CD14-positive monocyte (primary cell): Measurements from ENCODE around the gene PIP5K1A. TPM values are rescaled to one million over a fixed set of nuclear protein-coding genes. Genes with fewer than 3 reads are reported as not detected.

ENCODE experiments used
- DNase-seq, 3 donors: peaks; one replicate each; pipeline ENCODE4 v3.0.0-alpha.2; 2011 to 2022
- H2AFZ ChIP-seq: 2 replicates; pipeline ENCODE4 v1.6.0; 2012; ENCODE audit warnings: mild to moderate bottlenecking, low read depth, low read length, inconsistent platforms; ENCODE audit not compliant: insufficient read depth, poor library complexity, severe bottlenecking
- H3K27ac ChIP-seq, 2 donors: 1 replicate in 1 of 2; 2 replicates in 1 of 2; pipeline ENCODE4 v1.5.1; 2012 to 2013; ENCODE audit warnings: low read length in 2 of 2, control low read depth in 1 of 2, inconsistent platforms in 1 of 2, low read depth in 1 of 2, mild to moderate bottlenecking in 1 of 2
- H3K27me3 ChIP-seq, 2 donors: one replicate each; pipeline versions ENCODE4 v1.6.0 to v1.6.1; 2011 to 2013; ENCODE audit warnings: low read length in 2 of 2; ENCODE audit not compliant: control insufficient read depth in 2 of 2, insufficient read depth in 2 of 2
- H3K36me3 ChIP-seq, 2 donors: replicated peaks in 1 of 2; 1 replicate in 1 of 2; 2 replicates in 1 of 2; pipeline versions ENCODE4 v1.5.1 to v1.6.1; 2012 to 2013; ENCODE audit warnings: low read length in 2 of 2, control low read depth in 1 of 2, inconsistent platforms in 1 of 2, mild to moderate bottlenecking in 1 of 2; ENCODE audit not compliant: insufficient read depth in 2 of 2, control insufficient read depth in 1 of 2
- H3K4me1 ChIP-seq, 2 donors: 1 replicate in 1 of 2; 2 replicates in 1 of 2; pipeline versions ENCODE4 v1.5.1 to v1.6.1; 2012 to 2013; ENCODE audit warnings: low read length in 2 of 2, control low read depth in 1 of 2, inconsistent platforms in 1 of 2, mild to moderate bottlenecking in 1 of 2, moderate library complexity in 1 of 2; ENCODE audit not compliant: insufficient read depth in 2 of 2, control insufficient read depth in 1 of 2
- H3K4me2 ChIP-seq: replicated peaks from 2 replicates; pipeline ENCODE3; 2012; ENCODE audit warnings: low read length, moderate library complexity, mild to moderate bottlenecking; ENCODE audit not compliant: poor library complexity, severe bottlenecking; ENCODE audit errors: extremely low read depth
- H3K4me3 ChIP-seq, 3 experiments: fragments of 200-600 bp in 1 of 3; sonication (generic) in 1 of 3; replicated peaks in 1 of 3; 1 replicate in 2 of 3; 2 replicates in 1 of 3; pipeline ENCODE4 v1.5.1; 2011 to 2013; ENCODE audit warnings: low read length in 3 of 3, mild to moderate bottlenecking in 3 of 3, control low read depth in 2 of 3, low read depth in 2 of 3, inconsistent platforms in 1 of 3, moderate library complexity in 1 of 3
- H3K79me2 ChIP-seq: 2 replicates; pipeline ENCODE4 v1.6.0; 2012; ENCODE audit warnings: mild to moderate bottlenecking, control low read depth, inconsistent platforms, low read length, moderate library complexity; ENCODE audit not compliant: insufficient read depth
- H3K9ac ChIP-seq: 2 replicates; pipeline ENCODE4 v1.6.0; 2017; ENCODE audit warnings: low read length, mild to moderate bottlenecking; ENCODE audit not compliant: insufficient read depth, poor library complexity, severe bottlenecking
- H3K9me3 ChIP-seq, 2 donors: replicated peaks in 1 of 2; 1 replicate in 1 of 2; 2 replicates in 1 of 2; pipeline versions ENCODE4 v1.5.1 to v1.6.1; 2012 to 2013; ENCODE audit warnings: low read length in 2 of 2, control low read depth in 1 of 2; ENCODE audit not compliant: control insufficient read depth in 1 of 2, insufficient read depth in 1 of 2
- H4K20me1 ChIP-seq: 2 replicates; pipeline ENCODE4 v1.6.0; 2012; ENCODE audit warnings: mild to moderate bottlenecking, low read length, control low read depth, moderate library complexity; ENCODE audit not compliant: insufficient read depth
- H3K27ac Mint-ChIP-seq, 7 donors: one replicate each; pipeline ENCODE4 v1.8.0; 2020; ENCODE audit warnings: mild to moderate bottlenecking in 7 of 7, mixed read lengths in 7 of 7, moderate library complexity in 6 of 7, inconsistent platforms in 2 of 7
- H3K27me3 Mint-ChIP-seq, 3 donors: one replicate each; pipeline ENCODE4 v1.8.0; 2021 to 2022; ENCODE audit warnings: low read depth in 3 of 3, mild to moderate bottlenecking in 3 of 3, mixed read lengths in 3 of 3, moderate library complexity in 3 of 3, inconsistent platforms in 1 of 3
- H3K36me3 Mint-ChIP-seq, 2 donors: one replicate each; pipeline ENCODE4 v1.8.0; 2020; ENCODE audit warnings: mixed read lengths in 2 of 2, inconsistent platforms in 1 of 2, mild to moderate bottlenecking in 1 of 2
- H3K4me1 Mint-ChIP-seq: one replicate; pipeline ENCODE4 v1.8.0; 2020; ENCODE audit warnings: mild to moderate bottlenecking, mixed read lengths
- H3K4me3 Mint-ChIP-seq, 2 donors: one replicate each; pipeline ENCODE4 v1.8.0; 2020; ENCODE audit warnings: mild to moderate bottlenecking in 2 of 2, mixed read lengths in 2 of 2, moderate library complexity in 1 of 2
- H3K9me3 Mint-ChIP-seq, 7 donors: one replicate each; pipeline ENCODE4 v1.8.0; 2020 to 2022; ENCODE audit warnings: mixed read lengths in 7 of 7, mild to moderate bottlenecking in 6 of 7, moderate library complexity in 6 of 7, inconsistent platforms in 2 of 7
- CTCF ChIP-seq: fragments of 200-600 bp; IDR thresholded peaks from one replicate; pipeline ENCODE4 v1.8.0; 2022; ENCODE audit warnings: antibody characterized with exemption, mild to moderate bottlenecking
- WGBS: methylation state at CpG from one replicate; pipeline ENCODE4 v1.1.5; 2013; ENCODE audit warnings: missing lambda C conversion rate; ENCODE audit not compliant: insufficient coverage; 5-methylcytosine and 5-hydroxymethylcytosine counted together
- intact Hi-C, 2 donors: fragments of 100-400 bp; cut with micrococcal nuclease; formaldehyde crosslinking; loops; one replicate each; pipeline versions ENCODE4 v1.15.0 to v1.15.1; 2023
- polyA plus RNA-seq, 3 donors: library from polyadenylated mRNA; depleted of rRNA in 1 of 3; unstranded in 2 of 3; stranded (reverse) in 1 of 3; fragments of 300-500 nt in 2 of 3; fragments of >200 nt in 1 of 3; fragmentation: Illumina TruSeq in 2 of 3; gene quantifications; 1 replicate in 2 of 3; 2 replicates in 1 of 3; pipeline ENCODE4 v1.2.3, GENCODE V29; 2012 to 2021

The PIP5K1A gene
- polyA plus RNA-seq, 3 donors, result 10.8 to 47.7 (median 11.7) TPM

GRCh38 chr1:151281969-151282882, 83.9 kb downstream of the PIP5K1A start, which contains the start of gene ZNF687:
TSS of gene ZNF687 (plus strand) at chr1:151282299. CDS start at chr1:151286292, 3,993 bp downstream.
- under 1% methylated on average over 58 of the region's 74 CpGs for WGBS
- TF ChIP-seq CTCF, result no peak

More at GRCh38 chr1:151281969-151282882, 83.9 kb downstream of the PIP5K1A start, which contains the start of gene ZNF687:
- intact Hi-C loops, result loop anchor here in 1 of 2 donors (10.0 kb wide), 1 partner anchor 183 kb away; no protein-coding TSS in a partner anchor
- H3K4me2 ChIP-seq, result peak within 1 kb of the TSS; percentile 100
- H4K20me1 ChIP-seq, result peaks cover 39% of the 10 kb centered on the region
- peak within 1 kb of the TSS; percentile 65 for H2AFZ ChIP-seq
- peaks cover 42% of the 10 kb centered on the region for H3K4me1 Mint-ChIP-seq
- peak within 1 kb of the TSS; percentile 99 to 100 for H3K4me3 Mint-ChIP-seq
- no peaks in the 10 kb centered on the region for H3K9me3 ChIP-seq
- peak within 1 kb of the TSS; percentile 94 to 96 for H3K27ac ChIP-seq
- H3K9ac ChIP-seq, result peak within 1 kb of the TSS; percentile 86
- peaks cover 21 to 27% of the 10 kb centered on the region in 2 donors for H3K36me3 ChIP-seq
- peaks cover 0 to 1% (median 0%) of the 10 kb centered on the region in 3 donors for H3K27me3 Mint-ChIP-seq
- H3K9me3 Mint-ChIP-seq, result peaks cover 0 to 2% (median 0%) of the 10 kb centered on the region in 7 donors
- peak; percentile 99 for DNase-seq
- H3K27ac Mint-ChIP-seq, result peak within 1 kb of the TSS; percentile 99 to 100 (median 100)
- H3K4me1 ChIP-seq, result peaks cover 43 to 61% of the 10 kb centered on the region in 2 donors
- peak within 1 kb of the TSS; percentile 63 to 96 (median 88) for H3K4me3 ChIP-seq
- H3K79me2 ChIP-seq, result peaks cover 63% of the 10 kb centered on the region
- H3K36me3 Mint-ChIP-seq, result peaks cover 20 to 34% of the 10 kb centered on the region in 2 donors
- no peaks in the 10 kb centered on the region for H3K27me3 ChIP-seq
